GM12875 (cell line): ENCODE results near the gene ARHGEF28.

Experiments used
- H3K4me3 ChIP-seq: one replicate; pipeline ENCODE4 v1.5.1; 2011; ENCODE audit warnings: low read depth, low read length, control low read depth
- CTCF ChIP-seq: IDR thresholded peaks from 2 replicates; pipeline ENCODE4 v1.5.1; 2011; ENCODE audit warnings: low read depth, mild to moderate bottlenecking, control low read depth, inconsistent platforms, low read length, moderate library complexity, borderline replicate concordance; ENCODE audit not compliant: insufficient read depth

The ARHGEF28 gene

GRCh38 chr5:73692981-73693380 lies 67.0 kb downstream of the ARHGEF28 start:
- H3K4me3 ChIP-seq, result no peak overlapping the region
- no peak for TF ChIP-seq CTCF

GRCh38 chr5:73693573-73694061 lies 67.6 kb downstream of the ARHGEF28 start:
- TF ChIP-seq CTCF, result peak; percentile 46; the same call in 1 of the 2 replicates
- H3K4me3 ChIP-seq, result no peak overlapping the region

- H3K4me3 ChIP-seq, result no peak overlapping the region
- no peak for TF ChIP-seq CTCF
Observed at GRCh38 chr5:73694089-73694488, 68.1 kb downstream of the ARHGEF28 start.

- H3K4me3 ChIP-seq, result no peak overlapping the region
- TF ChIP-seq CTCF, result no peak
Observed at GRCh38 chr5:73698011-73698410, 72.0 kb downstream of the ARHGEF28 start.

GRCh38 chr5:73701566-73701965 lies 75.6 kb downstream of the ARHGEF28 start:
- H3K4me3 ChIP-seq, result no peak overlapping the region
- no peak for TF ChIP-seq CTCF

GRCh38 chr5:73702534-73702933 lies 76.5 kb downstream of the ARHGEF28 start:
- TF ChIP-seq CTCF, result no peak
- H3K4me3 ChIP-seq, result no peak overlapping the region

- no peak overlapping the region for H3K4me3 ChIP-seq
- TF ChIP-seq CTCF, result no peak
Observed at GRCh38 chr5:73702951-73703350, 77.0 kb downstream of the ARHGEF28 start.
